Measurements from ENCODE around the gene LINGO3. TPM values are rescaled to one million over a fixed set of nuclear protein-coding genes. Genes with fewer than 3 reads are reported as not detected.

The LINGO3 gene
- total RNA-seq, 2 donors from 2014 or later: 0.20 to 1.0 TPM

- no peaks in the 10 kb centered on the region for H3K9me3 Mint-ChIP-seq
- no peak overlapping the region for H3K27ac Mint-ChIP-seq
- Histone ChIP-seq H3K36me3 (ENCODE audit: control insufficient read depth, insufficient read depth, low read length) (peaks cover 20% of the 10 kb centered on the region), H3K4me3 (ENCODE audit: low read length) (no peak overlapping the region), H3K27me3 (ENCODE audit: control insufficient read depth, insufficient read depth, low read length, poor library complexity, severe bottlenecking) (no peaks in the 10 kb centered on the region), H3K9ac (ENCODE audit: extremely low read depth, low read length, poor library complexity, severe bottlenecking) (no peak overlapping the region), H3K27ac (ENCODE audit: low read depth, low read length) (no peak overlapping the region), H3K9me3 (ENCODE audit: control insufficient read depth, low read length) (no peaks in the 10 kb centered on the region), H3K4me1 (ENCODE audit: control insufficient read depth, insufficient read depth, low read length) (no peaks in the 10 kb centered on the region)
- H3K36me3 Mint-ChIP-seq (ENCODE audit: low read depth): peaks cover 25% of the 10 kb centered on the region
- H3K4me3 Mint-ChIP-seq: no peak overlapping the region
- no peak for DNase-seq
- H3K4me1 Mint-ChIP-seq: peaks cover under 1% of the 10 kb centered on the region
- no peak for TF ChIP-seq CTCF (conservative IDR thresholded peaks at IDR 0.05)
- 94 to 97% methylated on average over 23 to 38 of the region's 39 CpGs for WGBS, 2 experiments (ENCODE audit: insufficient coverage in 1 of 2, insufficient read length in 1 of 2)
- no peaks in the 10 kb centered on the region for H3K27me3 Mint-ChIP-seq (ENCODE audit: insufficient read depth)
Measured at GRCh38 chr19:2321565-2322283, 13.8 kb upstream of the LINGO3 start.

- Mint-ChIP-seq H3K9me3 (no peaks in the 10 kb centered on the region), H3K4me1 (peaks cover 3% of the 10 kb centered on the region), H3K27me3 (ENCODE audit: insufficient read depth) (no peaks in the 10 kb centered on the region), H3K27ac (no peak overlapping the region), H3K36me3 (ENCODE audit: low read depth) (peaks cover 23% of the 10 kb centered on the region), H3K4me3 (no peak overlapping the region)
- Histone ChIP-seq H3K27ac (ENCODE audit: low read depth, low read length) (no peak overlapping the region), H3K9me3 (ENCODE audit: control insufficient read depth, low read length) (no peaks in the 10 kb centered on the region), H3K4me3 (ENCODE audit: low read length) (no peak overlapping the region), H3K36me3 (ENCODE audit: control insufficient read depth, insufficient read depth, low read length) (peaks cover 20% of the 10 kb centered on the region), H3K4me1 (ENCODE audit: control insufficient read depth, insufficient read depth, low read length) (no peaks in the 10 kb centered on the region), H3K9ac (ENCODE audit: extremely low read depth, low read length, poor library complexity, severe bottlenecking) (no peak overlapping the region), H3K27me3 (ENCODE audit: control insufficient read depth, insufficient read depth, low read length, poor library complexity, severe bottlenecking) (no peaks in the 10 kb centered on the region)
- 83 to 89% methylated on average over 2 to 12 of the region's 12 CpGs for WGBS, 2 experiments (ENCODE audit: insufficient coverage in 1 of 2, insufficient read length in 1 of 2)
- TF ChIP-seq CTCF (conservative IDR thresholded peaks at IDR 0.05): no peak
- no peak for DNase-seq
Measured at GRCh38 chr19:2320939-2321338, 13.0 kb upstream of the LINGO3 start.

- Mint-ChIP-seq H3K36me3 (ENCODE audit: low read depth) (peaks cover 17% of the 10 kb centered on the region), H3K4me1 (peaks cover 3% of the 10 kb centered on the region), H3K27ac (no peak overlapping the region), H3K9me3 (peaks cover 8% of the 10 kb centered on the region), H3K27me3 (ENCODE audit: insufficient read depth) (peaks cover 2% of the 10 kb centered on the region), H3K4me3 (no peak overlapping the region)
- DNase-seq: no peak
- Histone ChIP-seq H3K4me1 (ENCODE audit: control insufficient read depth, insufficient read depth, low read length) (no peaks in the 10 kb centered on the region), H3K27me3 (ENCODE audit: control insufficient read depth, insufficient read depth, low read length, poor library complexity, severe bottlenecking) (no peaks in the 10 kb centered on the region), H3K9ac (ENCODE audit: extremely low read depth, low read length, poor library complexity, severe bottlenecking) (no peak overlapping the region), H3K36me3 (ENCODE audit: control insufficient read depth, insufficient read depth, low read length) (peaks cover 20% of the 10 kb centered on the region), H3K27ac (ENCODE audit: low read depth, low read length) (no peak overlapping the region), H3K4me3 (ENCODE audit: low read length) (no peak overlapping the region), H3K9me3 (ENCODE audit: control insufficient read depth, low read length) (peaks cover 7% of the 10 kb centered on the region)
- TF ChIP-seq CTCF (conservative IDR thresholded peaks at IDR 0.05): no peak
- WGBS, 2 experiments (ENCODE audit: insufficient coverage in 1 of 2, insufficient read length in 1 of 2): 91 to 92% methylated on average over 7 to 12 of the region's 12 CpGs
Measured at GRCh38 chr19:2320049-2320448, 12.1 kb upstream of the LINGO3 start.
